LoVo (cell line): ENCODE results near the gene ESR1.

Experiments used
- DNase-seq: peaks from one replicate; pipeline ENCODE4 v3.0.0-alpha.2; 2016; ENCODE audit warnings: low spot score

Gene ESR1

GRCh38 chr6:152096863-152097496 is 289.5 kb downstream of the ESR1 start:
- DNase-seq = peak; percentile 7

DNA sequence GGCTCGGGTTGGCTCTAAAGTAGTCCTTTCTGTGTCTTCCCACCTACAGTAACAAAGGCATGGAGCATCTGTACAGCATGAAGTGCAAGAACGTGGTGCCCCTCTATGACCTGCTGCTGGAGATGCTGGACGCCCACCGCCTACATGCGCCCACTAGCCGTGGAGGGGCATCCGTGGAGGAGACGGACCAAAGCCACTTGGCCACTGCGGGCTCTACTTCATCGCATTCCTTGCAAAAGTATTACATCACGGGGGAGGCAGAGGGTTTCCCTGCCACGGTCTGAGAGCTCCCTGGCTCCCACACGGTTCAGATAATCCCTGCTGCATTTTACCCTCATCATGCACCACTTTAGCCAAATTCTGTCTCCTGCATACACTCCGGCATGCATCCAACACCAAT is 291.2 kb downstream of the ESR1 start:
- DNase-seq = no peak

- no peak for DNase-seq
These were observed 292.1 kb downstream of the ESR1 start for GRCh38 chr6:152099446-152100182.

- DNase-seq = no peak
These were observed 292.7 kb downstream of the ESR1 start for GRCh38 chr6:152100183-152100618.

DNA sequence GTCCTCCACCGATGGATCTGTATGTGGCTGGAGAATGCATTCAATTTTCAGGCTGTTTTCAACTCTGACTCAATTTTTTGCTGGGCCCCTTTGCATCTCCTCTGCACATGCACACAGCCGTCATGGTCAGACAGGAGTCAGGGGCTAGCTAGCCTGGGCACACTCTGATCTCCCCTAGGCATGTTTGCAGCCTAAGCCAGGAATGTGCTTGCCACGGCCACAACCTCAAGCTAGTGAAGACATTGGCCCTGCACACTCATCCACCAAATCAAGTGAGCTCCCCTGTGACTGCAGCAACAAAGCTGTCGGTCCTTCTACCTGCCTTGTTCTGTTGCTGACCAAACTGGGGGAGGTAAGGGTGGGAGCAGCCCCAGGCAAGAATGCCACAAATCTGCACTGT is 300.5 kb downstream of the ESR1 start:
- DNase-seq = no peak

- DNase-seq = no peak
These were observed 303.7 kb downstream of the ESR1 start for GRCh38 chr6:152110886-152111820.

DNA sequence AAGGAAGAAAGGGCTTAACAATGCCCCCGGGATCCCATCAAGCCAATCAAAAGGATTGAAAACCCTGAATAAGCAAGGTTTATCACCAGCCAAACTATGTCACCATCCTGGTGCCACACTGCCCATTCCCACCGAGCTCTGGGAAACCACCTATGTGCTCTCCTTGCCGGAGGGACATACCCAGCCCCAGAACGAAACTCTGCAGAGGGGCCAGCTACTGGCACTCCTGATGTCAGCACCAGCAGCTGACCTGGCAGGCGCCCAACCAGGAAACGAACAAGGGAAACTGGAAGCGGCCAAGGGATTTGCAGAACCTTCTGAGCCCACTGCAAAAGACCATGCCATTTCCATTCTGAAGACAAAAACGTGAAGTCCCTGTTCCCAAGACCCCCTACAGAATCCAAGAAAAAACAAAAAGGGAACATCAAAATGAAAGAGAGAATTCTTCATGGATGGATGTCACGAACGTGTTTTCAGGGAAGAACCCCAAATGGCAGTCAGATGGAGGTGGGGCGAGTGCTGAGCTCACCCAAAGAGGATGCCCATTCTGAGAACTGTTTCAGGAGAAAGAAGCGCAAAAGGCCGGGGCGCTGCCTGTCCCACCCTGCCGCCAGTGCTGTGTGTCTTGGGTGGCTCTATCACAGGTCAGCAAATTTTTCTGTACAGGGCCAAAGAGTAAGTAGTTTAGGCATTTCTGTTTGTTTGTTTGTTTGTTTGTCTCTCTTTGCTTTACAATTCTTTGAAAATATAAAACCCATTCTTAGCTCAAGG is 305.2 kb downstream of the ESR1 start:
- DNase-seq = no peak

DNA sequence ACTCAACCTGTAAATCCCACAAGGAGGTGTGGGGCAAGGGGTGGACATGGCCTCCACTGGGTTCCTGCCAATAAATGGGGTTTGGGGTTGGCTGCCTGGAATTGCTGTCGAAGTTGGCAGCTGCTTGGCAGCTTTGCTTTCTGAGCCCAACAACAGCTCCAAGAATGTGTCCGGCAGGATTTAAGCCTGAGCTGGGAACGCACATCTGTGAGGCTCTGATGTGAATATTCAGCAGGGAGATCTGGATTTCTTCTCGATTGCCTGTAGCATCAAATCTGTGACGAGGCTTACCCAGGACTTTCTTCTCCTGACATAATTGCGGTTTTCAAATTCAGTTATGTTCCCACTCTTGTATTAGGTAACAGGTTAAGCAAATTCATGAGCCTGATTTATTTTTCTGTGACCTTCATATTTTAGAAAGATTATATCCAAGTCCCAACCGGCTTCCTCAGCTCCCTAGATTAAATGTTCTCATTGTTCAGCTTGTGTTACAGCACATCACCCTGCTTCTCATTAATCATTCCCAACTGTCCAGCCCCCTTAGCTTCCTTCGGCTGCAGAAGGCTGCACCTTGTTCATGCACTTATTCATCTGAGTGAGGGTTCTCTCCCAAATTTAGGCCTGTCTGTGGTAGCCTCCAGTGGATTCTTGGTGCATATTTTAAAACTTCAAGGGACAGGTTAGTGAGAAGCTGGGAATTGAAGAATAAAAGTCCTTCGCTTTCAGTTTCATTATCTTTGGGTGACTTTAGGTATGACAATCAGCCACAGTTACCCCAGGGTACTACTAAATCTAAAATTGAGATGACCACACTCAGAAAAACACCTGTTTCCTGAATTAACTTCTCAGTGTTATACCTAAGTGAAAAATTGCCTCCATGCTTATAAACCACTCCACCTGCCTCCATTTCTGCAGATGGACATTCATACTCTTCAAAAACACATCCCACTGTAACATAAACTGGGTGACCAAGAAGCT is 310.0 kb downstream of the ESR1 start:
- no peak for DNase-seq

- DNase-seq = no peak
These were observed 310.7 kb downstream of the ESR1 start for GRCh38 chr6:152118224-152118623.

DNA sequence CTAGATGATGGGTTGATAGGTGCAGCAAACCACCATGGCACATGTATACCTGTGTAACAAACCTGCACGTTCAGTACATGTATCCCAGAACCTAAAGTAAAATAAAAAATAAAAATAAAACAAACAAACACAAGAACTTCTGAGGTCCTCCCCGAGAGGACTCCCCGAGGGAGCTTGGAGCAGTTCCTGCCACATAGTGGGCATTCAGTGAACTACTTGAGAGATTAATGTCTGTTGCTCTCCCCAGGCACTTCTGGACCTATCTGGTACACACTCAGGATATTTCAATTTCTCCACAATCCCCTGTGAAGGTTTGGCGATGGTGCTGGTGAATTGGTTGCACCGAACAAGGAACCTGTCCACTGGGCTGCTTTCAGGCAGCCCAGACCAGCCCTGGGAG is 311.2 kb downstream of the ESR1 start:
- no peak for DNase-seq

GRCh38 chr6:152119831-152120230 is 312.3 kb downstream of the ESR1 start:
- no peak for DNase-seq

DNA sequence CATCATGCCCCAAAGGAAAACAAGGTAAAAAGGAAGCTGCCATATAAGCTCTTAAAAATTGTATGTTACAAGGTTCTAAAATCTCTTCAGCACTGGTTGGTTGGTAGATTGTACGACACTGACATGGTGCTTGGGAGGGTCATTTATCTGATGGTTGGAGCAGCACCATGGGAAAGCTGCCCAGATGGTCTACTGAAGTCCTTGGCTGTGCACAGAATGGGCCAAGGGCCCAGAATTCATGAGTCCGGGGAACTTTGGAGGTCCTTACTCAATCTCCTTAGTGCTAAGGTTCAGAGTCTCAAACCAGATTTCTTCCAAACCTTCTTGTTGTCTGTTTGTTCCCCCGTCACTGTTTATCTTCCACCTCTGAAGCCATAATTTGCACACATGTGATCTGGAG is 314.4 kb downstream of the ESR1 start:
- DNase-seq = no peak

DNA sequence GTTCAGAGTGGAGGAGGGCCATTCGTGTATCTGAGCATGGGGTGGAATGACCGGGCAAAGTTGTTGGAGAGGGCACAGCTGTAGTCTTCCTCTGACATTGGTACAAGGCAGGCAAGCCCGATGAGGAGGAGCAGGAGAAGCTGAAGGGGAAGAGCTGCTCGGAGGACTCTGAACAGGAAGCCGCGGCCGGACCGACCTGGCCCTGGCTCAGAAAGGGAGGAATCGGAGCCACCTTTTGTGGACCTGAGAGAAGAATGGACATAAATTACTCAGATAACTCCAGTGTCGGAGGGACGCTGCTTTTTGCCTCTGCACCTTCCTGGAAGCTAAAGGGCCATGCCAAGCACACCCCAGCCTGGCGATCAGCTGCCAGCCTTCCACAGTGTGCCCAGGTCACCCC is 315.0 kb downstream of the ESR1 start:
- no peak for DNase-seq

DNA sequence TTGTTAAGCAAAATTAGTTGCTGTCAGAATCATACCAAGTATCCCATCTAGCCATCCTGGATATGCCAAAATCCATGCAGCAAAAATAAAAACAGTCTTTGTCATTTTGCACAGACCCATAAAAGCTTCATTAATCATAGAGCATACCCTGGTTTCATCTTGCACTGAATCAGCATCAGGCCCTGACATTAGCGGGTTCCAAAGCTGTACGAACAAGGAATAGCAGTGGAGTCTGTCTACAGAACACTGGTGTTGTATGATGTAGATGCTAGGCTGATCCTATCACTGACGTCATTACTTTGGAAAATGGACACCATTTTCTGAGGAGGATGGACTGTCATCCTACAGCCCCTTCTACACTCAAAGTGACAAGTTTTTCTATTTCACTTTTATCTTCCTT is 315.6 kb downstream of the ESR1 start:
- no peak for DNase-seq

DNA sequence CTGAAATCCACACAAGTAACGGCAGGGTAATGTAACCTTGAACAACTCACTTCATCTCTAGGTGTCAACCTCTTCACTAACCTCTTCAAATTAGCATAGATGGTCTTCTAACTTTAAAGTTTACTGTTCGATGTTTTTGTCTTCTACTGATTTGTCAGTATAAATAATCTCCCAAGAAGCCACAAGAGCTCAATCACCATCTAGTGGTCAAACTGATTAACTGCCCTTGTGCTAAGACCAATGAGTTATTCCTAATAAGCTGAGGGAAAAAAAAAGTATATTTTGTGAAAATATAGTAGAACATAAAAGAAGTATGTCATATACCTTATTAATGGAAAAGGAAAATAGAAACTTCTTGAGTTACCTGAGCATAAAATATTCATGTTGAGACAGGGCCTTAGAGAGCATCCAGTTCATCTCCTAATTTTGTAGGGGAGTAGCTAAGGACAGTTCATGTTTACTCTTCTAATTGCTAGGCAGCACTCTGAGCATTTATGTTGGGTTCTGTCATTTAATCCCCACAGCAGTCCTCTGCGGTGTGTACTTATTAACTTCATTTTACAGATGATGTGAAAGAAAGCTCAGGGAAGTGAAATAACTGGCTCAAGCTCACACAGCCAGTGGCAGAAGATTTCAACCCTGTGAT is 317.1 kb downstream of the ESR1 start:
- DNase-seq = peak; percentile 54

DNA sequence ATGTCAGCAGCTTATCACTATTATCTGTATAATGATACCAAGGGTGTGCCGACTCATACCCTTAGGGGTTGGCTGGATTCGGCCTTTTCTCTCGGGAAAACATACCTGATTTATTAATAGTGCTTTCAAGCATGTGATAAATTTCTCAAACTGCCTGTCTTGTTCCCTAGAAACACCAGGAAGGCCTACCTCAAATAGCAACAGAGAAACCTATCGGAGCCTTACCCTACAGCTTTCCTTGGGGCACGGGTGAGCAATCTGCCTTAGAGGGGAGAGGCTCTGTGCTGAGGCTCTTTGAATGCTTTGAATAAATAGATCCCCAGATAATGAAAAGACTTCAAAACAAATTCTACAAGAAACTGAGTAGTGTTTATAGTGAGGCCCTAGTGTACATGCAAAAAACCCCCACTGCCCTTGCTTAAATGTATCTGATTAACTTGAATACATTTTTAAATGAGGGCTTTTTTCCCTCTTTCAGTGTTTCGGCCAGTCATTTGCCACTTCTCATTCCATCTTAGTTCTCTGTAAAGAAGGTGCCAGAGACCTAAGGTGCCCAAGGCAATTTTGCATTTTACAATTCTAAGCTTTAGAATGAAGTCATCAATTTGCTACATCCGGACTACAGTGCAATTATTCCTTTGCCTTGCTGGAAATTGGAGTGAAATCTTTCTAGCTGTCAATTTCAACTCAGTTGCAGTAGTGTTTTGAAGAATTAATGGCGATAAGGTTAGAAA is 320.1 kb downstream of the ESR1 start:
- DNase-seq = no peak

DNA sequence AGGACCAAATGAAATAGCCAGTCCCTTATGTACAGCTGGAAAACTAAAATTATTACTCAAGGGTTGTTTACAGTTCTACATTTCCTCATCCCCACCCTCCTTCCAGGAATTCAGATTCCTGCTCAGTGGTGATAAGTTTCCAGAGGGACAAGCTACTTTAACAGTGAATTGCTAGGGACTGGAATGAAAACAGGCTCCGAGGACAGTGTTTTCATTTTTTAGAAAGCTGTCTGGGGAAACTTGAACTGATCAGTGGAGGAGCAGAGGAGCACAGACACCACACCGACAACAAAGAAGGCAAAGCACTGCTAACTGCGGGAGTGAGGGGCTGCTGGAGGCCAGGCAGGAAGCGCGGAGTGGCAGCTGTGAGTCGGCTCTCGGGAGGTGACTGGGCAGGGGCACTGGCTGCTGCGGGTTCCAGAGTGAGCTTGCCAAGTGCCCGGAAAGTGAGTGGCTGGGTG is 322.2 kb downstream of the ESR1 start:
- DNase-seq = no peak

GRCh38 chr6:152130441-152130840 is 323.0 kb downstream of the ESR1 start:
- DNase-seq = no peak

DNA sequence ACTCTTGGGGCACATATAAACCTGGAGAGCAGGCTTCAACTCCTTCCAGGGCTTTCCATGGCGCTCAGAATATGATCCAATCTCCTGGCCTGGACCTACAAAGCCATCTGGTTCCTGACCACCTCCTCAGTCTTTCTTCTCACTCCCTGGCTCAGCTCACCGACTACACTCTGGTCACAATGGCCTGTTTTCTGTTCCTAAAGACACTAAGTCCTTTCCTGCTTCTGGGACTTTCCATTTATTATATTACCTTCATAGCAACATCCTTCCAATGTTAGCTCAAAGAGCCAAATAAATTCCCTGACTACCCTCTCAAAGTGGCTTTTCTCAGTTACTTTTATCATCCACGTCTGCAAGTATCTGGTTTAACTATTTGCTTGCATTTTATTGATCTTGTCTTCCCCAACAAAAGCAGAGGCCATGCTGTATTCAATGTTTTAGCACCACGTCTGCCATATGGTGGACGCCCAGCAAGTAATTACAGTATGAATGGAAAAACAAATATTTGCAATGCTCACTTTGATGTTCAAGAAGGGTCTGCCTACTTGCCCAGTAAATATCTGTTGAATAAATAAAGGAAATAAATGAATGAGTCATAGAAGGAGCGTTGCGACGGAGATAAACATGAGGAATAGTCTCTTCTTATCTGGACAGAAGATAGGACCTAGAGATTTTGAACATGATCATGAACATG is 328.4 kb downstream of the ESR1 start:
- DNase-seq = peak; percentile 57
